SU-DHL-6 (cell line): Measurements from ENCODE around the gene SBF1.

ENCODE experiments used
- CTCF ChIP-seq: fragments of 200-600 bp; sonication (generic); IDR thresholded peaks from one replicate; pipeline ENCODE4 v1.5.1; 2017; ENCODE audit warnings: antibody characterized with exemption, mild to moderate bottlenecking, low read length, moderate library complexity; ENCODE audit not compliant: insufficient read depth, poor library complexity, severe bottlenecking
- EZH2phosphoT487 ChIP-seq: fragments of 200-600 bp; sonication (generic), shearing (Covaris generic); conservative IDR thresholded peaks from 2 replicates; pipeline ENCODE4 v1.6.1; 2018; ENCODE audit warnings: mild to moderate bottlenecking, antibody characterized with exemption, low read length, moderate library complexity, mixed read lengths

- TF ChIP-seq EZH2phosphoT487 (no peak), CTCF (no peak)
Measured at GRCh38 chr22:50459496-50460140, 15.2 kb downstream of the SBF1 start.
